Measurements from ENCODE around the gene FABP6.
"Not testable (repeated sequence)": the region's sequence is repeated elsewhere in the genome, so short reads cannot be mapped to it uniquely, and the experiment has no call there.

Gene FABP6

DNA sequence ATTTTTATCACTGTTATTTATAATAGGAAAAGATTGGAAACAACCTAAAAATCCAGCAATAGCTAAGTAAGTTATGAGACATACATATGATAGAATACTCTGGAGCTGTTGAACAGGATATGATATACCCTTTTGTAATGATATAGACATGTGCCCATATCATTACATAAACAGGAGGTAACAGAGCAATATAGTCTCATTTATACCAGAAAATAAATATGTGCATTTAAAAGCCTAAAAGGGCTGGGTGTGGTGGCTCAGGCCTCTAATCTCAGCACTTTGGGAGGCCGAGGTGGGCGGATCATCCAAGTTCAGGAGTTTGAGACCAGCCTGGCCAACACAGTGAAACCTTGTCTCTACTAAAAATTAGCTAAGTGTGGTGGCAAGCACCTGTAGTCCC is 2.3 kb upstream of the FABP6 start:
- DNase-seq, result no peak

DNA sequence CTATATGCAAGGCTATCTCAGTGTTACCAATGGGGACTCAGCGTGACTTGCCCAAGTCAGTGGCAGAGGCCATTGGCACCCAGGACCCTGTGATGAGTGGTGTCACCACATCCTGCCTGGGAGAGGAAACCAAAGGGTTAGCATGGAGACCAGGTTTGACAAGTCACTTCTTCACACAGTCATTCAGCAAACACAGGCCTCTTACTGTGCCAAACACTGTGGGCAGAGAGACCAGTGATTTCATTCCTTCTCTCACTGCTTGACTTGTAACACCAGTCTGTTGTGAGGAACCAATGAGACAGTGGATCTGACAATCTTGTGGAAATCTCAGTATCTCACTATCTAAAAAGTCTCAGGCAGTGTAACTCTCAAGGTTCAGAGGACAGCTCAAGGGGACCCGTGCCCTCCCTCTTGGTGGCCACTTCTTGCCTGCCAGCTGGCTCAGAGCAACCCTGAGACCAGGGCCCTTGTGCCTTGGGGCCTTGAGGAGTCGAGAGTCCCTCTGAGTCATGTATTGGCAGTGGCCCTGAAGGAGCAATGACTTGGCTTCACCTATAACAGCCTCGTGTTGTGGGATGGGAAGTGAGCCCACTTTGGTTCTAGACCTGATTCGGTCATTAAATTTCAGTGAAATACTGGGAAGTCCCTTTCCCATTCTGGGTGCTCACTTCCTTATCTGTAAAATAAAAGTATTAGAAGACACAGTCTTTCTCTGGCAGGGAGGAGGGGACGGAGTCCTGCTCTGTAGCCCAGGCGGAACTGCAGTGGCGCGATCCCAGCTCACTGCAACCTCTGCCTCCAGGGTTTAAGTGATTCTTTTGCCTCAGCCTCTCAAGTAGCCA is 1.6 kb downstream of the FABP6 start:
- no peak for DNase-seq

DNA sequence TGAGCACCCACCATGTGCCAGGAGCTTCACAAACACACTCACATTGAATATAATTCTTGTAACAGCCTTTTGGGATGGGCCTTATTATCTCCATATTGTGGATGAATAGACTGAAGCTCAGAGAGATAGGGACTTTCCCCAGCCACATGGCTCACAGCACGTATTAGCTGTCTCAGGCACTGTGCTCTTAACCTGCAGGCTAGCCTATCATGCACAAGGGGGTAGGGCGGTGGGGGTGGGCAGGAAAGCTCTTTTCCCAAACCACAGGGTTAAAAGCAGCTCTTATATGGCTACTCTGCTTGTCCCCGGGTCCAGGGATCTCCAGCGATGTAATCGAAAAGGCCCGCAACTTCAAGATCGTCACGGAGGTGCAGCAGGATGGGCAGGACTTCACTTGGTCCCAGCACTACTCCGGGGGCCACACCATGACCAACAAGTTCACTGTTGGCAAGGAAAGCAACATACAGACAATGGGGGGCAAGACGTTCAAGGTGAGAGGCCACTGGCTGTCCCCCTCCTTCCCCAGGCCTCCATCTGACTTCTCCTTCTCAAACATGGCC is 2.6 kb downstream of the FABP6 start:
- DNase-seq, result no peak

DNA sequence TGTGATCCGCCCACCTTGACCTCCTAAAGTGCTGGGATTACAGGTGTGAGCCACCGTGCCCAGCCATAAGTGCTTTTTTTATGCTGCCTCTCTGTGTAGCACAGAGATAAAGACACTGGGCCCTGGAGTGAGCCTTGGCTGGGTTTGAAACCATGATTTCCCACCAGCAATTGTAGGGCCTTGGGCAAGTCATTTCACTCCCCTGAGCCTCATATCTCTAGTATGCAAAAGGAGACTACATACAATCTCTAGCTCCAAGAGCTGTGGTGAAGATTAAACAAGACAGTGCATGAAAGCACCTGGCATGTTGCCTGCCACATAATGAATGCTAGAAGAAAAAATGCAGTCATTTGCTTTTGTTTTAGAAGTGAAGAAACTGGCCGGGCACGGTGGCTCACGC is 3.9 kb downstream of the FABP6 start:
- no peak for DNase-seq

DNA sequence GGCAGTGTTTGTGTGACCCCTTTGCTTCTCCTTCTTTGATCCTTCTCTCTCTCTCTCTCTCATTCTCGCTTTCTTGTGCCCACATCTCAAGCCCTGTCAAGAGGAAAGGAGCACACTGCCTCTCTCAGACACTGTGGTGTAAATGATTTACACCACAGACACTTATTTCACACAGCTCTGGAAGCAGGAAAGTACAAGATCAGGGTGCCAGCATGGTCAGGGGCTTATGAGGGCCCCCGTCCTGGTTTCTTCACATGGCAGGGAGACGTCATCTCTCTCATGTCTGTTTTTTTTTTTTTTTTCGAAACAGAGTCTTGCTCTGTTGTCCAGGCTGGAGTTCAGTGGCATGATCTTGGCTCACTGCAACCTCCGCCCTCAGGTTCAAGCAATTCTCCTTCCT is 6.4 kb downstream of the FABP6 start:
- DNase-seq, result no peak

DNA sequence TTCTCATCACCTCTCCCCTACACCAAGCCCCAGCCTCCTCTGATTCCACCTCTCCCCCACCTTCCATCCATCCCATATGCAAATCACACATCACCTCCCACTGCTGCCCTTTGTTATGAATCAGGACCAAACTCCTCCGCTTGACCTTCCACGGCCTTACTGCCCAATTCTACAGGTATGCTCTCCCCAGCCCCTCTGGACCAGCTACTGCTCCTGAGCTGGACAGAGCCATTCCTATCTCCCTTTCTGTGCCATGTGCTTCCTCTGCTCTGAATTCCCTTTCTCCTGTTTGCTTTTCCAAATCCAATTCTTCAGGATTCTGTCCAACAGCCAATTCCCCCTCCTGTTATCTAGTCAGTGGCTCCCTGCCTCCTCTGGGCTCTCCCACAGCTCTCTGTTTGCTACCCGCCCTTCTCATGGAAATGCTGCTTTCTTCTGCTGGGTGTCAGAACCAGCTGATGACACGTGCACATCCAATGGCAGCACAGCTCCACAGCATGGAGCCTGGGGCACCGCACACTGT is 8.3 kb downstream of the FABP6 start:
- no peak for DNase-seq

DNA sequence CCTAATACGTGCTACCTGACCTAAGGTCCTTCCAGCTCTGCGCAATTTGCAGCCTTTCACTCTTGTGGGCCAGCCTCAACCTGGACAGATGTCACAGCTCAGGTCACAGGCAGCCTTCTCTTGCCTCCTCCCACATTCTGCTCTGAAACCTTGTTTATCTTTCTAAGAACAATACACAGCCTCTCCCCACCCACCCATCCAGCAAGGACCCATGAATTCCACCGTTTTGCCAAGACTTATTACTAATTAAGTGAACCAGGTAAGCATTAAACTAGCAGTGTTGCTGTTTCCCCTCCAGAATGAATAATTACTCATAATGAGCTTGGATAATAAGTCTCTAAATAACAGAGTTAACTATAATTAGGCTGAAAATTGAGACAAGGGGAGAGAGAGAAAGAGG is 11.0 kb downstream of the FABP6 start:
- DNase-seq, result no peak

DNA sequence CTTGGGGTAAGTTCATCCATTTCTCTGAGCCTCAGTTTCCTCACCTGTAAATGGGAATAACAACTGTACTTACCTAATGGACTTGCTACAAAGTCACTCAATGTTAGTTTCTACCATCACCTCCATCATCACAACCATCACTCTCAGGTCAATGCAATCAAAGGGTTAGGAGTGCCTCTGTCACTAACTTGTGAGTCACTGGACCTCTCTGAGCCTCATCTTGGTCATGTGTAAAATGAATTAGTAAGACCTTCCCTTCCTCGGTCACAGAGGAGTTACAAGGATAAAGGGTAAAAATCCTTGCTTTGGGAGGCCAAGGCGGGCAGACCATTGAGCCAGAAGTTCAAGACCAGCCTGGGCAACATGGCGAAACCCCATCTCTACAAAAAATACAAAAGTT is 12.8 kb downstream of the FABP6 start:
- DNase-seq, result no peak

DNA sequence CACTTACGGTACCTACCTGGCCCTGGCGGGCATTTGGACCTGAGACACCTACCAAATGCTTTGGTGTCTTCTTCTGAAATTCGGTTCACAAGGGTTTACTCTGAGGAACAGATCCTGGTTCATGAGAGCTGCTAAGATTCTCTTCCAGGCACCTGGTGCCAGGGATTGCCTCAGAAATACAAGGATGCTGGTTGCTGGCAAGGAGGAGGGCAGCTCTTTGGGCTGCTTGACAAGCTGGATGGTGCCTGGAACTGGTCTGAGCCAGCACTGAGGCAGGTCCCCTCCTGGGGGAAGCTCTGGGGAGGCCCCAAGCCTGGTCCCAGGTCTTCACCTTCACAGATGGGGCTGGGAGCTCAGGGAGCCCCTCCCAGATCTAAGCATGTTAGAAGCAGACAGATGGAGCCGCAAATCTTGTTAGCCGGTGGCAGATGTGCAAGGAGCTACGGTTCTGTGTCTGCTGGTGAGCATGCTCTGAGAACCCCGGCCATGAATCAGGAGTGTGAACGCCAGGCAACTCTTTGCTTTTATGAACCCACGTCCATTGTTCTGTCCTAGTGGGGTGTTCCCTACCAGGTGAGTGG is 16.3 kb downstream of the FABP6 start:
- no peak for DNase-seq

DNA sequence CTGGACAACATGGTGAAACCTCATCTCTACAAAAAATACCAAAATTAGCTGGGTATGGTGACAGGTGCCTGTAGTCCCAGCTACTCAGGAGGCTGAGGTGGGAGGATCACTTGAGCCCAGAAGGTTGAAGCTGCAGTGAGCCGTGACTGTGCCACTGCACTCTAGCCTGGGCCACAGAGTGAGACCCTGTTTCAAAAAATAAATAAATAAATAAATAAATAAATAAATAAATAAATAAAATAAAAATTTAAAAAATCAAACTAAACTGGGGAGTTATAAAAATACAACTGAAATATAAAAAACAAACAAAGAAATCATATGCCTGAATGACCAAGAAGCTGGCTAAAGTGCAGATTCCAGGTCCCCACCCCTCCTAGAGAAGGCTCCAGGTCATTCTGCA is 20.3 kb downstream of the FABP6 start:
- DNase-seq, result not testable (repeated sequence)

DNA sequence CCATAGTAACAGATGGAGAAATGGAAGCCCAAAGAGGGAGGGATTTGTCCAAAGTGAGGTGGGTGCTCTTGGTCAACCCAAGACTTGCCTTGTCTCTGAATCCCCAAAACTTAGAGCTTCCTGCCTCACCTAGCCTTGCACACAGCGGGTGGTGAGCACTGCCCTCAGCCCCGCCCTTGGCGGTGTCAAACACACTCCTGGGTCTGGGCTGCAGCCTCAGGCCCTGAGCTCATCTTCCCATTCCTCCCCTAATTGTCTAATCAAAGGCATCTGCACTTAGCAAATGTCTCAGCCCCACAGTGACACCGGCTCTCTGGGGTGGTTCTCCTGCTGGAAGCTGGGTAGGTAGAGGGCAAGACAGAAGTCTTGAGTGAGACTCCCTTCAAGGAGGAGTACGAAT is 20.9 kb downstream of the FABP6 start:
- no peak for DNase-seq

DNA sequence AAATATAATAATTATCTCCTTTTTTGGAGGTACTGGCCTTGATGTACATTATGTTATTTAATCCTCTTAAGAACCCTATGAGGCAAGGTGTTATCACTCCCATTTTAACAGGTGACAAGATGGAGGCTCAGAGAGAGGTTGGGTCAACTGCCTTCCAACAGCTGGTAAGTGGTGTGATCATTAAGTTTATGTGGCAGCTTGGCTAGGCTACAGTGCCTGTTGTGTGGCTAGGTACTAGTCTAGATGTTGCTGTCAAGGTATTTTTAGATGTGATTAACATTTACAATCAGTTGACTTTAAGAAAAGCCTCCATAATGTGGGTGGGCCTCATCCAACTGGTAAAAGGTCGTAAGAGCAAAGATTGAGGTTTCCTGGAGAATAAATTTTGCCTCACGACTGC is 21.5 kb downstream of the FABP6 start:
- DNase-seq, result no peak

DNA sequence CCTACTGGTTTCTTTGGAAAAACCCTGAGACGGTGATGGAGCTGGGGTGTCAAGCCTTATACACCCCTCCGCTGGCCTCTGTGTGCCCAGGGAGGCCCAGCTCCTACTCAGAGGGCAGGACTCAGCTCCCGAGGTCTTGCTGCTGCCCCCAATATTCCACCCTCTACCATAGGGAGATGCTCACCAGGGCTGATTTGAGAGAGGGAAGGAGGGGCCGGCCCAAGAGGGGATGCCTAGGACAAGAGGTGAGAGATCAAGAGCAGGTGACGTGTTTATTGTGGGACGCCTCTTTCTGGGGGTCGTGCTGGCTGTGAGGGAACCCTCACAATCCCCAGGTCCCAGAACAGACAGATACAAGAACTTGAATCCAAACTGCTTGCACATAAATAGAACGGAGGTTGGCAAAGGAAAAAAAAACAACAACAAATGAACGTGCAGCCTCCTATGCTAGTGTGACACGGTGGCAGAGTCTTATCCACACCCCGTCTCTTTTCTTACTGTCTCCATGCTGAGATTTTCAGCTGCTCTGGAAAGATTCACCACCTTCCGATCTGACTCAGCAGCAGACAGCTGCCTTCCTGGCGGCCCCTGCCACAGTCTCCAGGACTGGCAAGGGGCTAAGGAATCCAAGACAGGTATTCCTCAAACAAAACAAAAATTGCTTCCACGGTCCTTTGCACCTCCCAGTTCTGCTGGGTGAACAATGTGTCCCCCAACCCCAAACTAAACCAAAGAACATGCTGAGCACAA is 22.3 kb downstream of the FABP6 start:
- DNase-seq, result no peak

DNA sequence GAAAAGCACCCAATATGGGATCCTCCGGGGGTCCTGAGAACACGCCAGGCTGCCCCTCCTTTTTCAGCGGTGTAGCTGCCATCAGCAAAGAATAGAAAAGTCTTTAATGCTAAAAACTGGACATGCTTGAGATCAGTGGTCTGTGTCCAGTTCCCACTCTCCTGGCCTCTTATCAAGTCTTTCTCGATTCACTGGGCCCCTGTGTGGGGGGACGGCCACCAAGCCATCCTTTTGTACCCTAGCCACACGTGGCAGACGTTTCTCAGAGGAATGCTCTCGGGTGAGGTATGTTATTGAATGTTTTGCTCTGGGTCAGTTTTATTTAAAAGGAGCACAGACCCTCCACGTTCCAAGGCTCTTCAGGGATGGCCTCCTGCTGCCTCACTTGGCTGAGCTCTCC is 23.6 kb downstream of the FABP6 start:
- no peak for DNase-seq

DNA sequence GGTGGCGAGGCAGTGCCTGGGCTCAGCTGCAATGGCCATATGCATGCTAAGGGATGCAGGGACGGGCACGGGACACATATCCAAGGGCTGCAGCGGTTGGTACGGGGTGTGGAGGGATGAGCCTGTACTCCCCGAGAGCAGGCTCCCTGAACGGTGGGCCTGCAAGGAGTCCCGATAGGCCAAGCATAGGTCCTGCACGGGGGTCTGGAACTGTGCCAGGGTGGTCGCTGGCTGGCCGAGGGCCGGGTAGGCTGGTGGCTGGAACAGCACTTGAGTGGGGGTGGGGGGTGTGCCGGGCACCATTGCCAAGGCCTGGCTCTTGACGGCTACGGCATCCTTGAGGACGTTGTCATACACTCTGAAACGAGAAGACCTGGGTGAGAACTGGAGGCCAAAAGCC is 24.1 kb downstream of the FABP6 start:
- no peak for DNase-seq

DNA sequence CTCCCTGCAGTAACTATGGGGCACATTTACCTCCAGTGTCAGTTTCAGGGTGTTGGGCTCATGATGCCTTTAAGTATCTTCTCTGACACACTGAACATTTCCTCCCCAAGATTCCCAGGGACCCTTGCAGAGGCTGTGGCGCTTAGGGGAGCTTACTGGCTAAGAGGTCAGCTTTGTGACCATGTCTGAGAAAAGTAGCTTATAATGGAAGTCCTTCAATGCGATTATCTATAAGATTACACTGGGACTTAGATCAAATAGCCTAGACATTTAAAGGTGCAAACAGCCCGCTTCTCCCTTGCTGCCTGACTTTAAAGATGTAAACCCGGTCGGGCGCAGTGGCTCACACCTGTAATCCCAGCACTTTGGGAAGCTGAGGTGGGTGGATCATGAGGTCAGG is 25.4 kb downstream of the FABP6 start:
- no peak for DNase-seq

DNA sequence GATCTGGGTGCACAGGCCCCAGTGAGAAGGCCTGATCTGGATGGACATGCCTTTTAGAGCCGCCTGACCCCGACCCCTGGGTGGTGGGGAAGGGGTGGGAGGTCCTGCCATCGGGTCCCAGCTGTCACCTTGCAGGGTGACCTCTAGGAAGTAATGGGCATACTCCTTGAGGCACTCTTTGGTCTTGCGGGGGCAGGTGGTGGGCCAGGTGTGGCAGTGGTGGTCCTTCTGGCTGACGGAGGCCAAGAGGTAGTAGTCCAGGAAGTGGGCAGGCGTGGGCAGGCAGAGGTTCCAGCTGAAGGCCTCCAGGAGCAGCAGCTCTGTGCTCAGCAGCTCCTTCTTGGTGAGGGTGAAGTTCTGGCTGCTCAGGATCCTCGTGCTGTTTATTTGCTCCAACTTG is 30.0 kb downstream of the FABP6 start:
- no peak for DNase-seq

DNA sequence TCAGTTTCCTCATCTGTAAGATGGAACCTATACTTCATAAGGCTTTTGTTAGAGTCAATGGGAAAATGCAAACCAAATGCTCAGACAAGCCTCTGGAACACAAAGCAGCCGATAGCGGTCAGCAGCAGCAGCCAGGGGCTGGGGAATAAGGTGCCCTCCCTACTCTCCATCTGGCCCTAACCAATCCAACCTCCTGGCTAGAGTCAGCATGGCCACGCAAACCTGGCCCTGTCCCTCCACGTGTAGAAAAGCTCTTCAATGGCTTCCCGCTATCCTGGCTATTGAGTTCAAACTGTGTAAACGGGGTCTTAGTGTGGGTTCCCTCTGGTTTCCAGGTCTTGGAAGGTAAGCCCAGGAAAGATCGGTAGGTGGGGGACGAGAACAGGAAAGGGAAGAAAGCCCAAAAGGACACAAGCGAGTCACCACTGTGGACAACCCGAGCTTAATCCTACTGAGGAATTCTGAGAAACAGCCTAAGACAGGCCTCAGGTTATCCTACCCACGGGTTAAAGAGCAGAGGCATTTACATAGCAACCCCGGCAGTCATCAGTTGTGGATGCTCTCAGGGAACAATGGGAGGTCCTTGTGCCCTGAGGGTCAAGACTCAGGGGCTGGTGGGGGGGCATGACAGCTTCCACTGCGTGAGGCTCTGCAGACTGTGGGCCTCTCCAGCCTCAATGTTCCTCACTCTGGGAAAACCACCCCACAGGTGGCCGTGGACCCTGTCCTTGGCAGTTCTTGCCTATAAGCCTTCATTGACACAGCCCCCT is 30.9 kb downstream of the FABP6 start:
- DNase-seq, result no peak

DNA sequence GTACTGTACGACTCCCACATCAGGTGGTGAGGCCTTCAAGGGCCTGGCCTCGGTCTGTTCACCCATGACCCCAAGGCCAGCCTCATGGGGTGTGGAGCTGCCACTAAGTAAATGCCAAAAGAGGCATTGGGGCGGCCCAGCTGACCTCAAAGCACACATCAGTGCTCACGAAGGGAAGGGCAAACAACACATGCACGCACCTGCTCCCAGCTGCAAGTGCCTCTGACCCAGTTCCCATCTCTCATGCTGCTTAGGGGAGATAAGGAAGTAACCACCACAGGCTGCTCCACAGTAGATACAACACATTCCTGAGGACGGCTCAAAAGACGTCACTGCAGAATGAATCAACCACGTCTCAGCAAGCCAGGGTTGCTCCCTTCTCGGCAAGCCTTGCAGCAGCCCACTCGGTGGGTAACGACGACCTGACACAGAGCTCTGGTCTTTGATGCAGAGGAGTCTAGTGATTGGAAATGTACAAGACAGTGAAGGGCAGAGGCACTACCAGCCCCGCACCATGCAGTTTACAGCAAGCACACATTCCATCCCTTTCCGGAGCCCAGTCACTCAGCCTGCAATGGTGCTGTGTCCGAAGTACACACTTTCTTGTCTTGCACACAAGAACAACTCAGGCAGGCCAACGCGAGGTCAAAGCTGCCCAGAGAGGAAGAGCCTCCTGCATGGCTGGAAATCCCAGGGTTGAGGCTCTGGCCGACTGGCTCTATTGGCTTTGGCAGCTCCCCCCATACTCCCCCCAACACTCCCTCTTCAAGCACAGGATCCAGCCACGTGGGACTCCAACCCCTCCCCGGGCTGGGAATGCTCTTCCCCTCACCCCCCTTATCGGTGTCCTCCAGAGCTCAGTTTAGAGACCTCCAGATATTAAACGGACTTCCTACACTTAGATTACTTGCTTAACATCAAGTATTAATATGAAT is 31.8 kb downstream of the FABP6 start:
- no peak for DNase-seq

DNA sequence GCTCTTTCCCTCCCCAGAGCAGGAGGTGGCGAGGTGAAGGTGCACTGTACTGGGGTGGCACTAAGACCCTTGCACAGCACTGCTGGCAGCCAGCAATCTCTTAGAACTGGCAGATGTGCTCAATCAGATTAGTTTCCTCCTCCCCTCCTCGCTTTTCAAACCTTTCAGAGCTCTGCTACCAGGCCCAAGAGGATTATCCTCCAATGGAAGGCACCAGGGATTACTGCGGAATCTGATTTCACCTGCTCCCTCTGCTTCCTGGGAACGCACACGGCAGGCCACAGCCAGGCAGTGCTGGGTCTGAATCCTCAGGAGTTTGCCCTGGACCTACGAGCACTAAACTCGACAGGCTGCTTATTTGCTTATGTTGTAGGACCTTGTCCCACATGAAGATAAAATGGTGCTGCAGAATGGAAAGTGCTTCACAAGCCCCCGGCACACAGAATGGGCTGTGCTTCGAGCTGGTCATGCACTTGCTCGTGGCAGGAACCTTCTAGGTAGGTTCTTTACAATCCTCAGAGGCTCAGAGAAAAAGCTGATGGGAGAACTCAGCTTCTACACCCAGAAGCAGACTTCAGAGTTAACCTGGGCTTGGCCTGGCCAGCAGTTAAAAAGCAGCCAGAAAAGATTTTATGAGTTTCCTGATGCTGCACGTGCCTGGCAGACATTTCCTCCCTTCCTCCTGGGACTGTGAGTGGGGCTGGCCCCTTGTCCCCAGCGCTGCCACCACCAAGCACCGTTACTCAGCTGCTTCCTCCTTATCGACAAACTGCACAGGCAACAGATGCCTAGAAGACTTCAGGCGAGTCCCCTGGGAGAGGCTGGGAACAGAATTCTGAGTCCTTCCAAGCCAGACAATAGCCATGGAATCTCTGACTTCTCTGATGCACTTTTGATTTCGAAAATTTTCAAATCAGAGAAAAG is 33.1 kb downstream of the FABP6 start:
- DNase-seq, result no peak
